Left ventricle myocardium inferior (tissue), 1 donor: Measurements from ENCODE around the gene PROC. TPM values are rescaled to one million over a fixed set of nuclear protein-coding genes. Genes with fewer than 3 reads are reported as not detected.
A peak's percentile ranks its signal among the peaks of the same experiment; 100 is the strongest.

Experiments
- DNase-seq: peaks from one replicate; pipeline ENCODE4 v3.0.0-alpha.2; 2020
- H3K27ac ChIP-seq: fragments of 200-600 bp; replicated peaks from 2 replicates; pipeline ENCODE4 v1.8.0; 2021
- H3K27me3 ChIP-seq: fragments of 200-600 bp; 2 replicates; pipeline ENCODE4 v1.8.0; 2021; ENCODE audit warnings: low read depth
- H3K36me3 ChIP-seq: fragments of 200-600 bp; 2 replicates; pipeline ENCODE4 v1.8.0; 2021
- H3K4me1 ChIP-seq: fragments of 200-600 bp; 2 replicates; pipeline ENCODE4 v1.8.0; 2021
- H3K4me3 ChIP-seq: fragments of 200-600 bp; 2 replicates; pipeline ENCODE4 v1.8.0; 2021; ENCODE audit warnings: mild to moderate bottlenecking, moderate library complexity
- H3K9me3 ChIP-seq: fragments of 200-600 bp; replicated peaks from 2 replicates; pipeline ENCODE4 v1.8.0; 2021
- intact Hi-C: fragments of 100-400 bp; cut with micrococcal nuclease; formaldehyde crosslinking; loops from one replicate; pipeline ENCODE4 v1.11.0; 2022
- long read RNA-seq: library from polyadenylated mRNA; unstranded; transcript quantifications from one replicate; pipeline ENCODE4 v2.0.0, GENCODE V29; 2021
- total RNA-seq: library from RNA; stranded (reverse); fragmentation: NEBNext Ultra II Directional; extraction: Animal tissue kit (Norgen Biotek cat#: 25700); gene quantifications from one replicate; pipeline ENCODE4 v1.2.1, GENCODE V29; 2021
- TF ChIP-seq, protein P1 (sequence below): fragments of 200-600 bp; IDR thresholded peaks from 2 replicates; pipeline ENCODE4 v1.8.0; 2021; ENCODE audit warnings: antibody characterized with exemption, mild to moderate bottlenecking, borderline replicate concordance
- donor health status: DM: no; HTN: yes; CAD: no; lungs with severe emphysema.

The PROC gene
- total RNA-seq = not detected
- long read RNA-seq = 0 reads

DNA sequence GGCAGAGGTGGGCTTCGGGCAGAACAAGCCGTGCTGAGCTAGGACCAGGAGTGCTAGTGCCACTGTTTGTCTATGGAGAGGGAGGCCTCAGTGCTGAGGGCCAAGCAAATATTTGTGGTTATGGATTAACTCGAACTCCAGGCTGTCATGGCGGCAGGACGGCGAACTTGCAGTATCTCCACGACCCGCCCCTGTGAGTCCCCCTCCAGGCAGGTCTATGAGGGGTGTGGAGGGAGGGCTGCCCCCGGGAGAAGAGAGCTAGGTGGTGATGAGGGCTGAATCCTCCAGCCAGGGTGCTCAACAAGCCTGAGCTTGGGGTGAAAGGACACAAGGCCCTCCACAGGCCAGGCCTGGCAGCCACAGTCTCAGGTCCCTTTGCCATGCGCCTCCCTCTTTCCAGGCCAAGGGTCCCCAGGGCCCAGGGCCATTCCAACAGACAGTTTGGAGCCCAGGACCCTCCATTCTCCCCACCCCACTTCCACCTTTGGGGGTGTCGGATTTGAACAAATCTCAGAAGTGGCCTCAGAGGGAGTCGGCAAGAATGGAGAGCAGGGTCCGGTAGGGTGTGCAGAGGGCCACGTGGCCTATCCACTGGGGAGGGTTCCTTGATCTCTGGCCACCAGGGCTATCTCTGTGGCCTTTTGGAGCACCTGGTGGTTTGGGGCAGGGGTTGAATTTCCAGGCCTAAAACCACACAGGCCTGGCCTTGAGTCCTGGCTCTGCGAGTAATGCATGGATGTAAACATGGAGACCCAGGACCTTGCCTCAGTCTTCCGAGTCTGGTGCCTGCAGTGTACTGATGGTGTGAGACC lies at the start of gene PROC:
TSS of gene PROC (plus strand) at position 128 of the 812 bp plus-strand sequence. CDS start 1,516 bp downstream, outside the sequence.
- no peaks in the 10 kb centered on the region for H3K9me3 ChIP-seq
- peaks cover 33% of the 10 kb centered on the region for H3K4me1 ChIP-seq
- H3K27me3 ChIP-seq = peaks cover 72% of the 10 kb centered on the region
- TF ChIP-seq, protein P1, sequence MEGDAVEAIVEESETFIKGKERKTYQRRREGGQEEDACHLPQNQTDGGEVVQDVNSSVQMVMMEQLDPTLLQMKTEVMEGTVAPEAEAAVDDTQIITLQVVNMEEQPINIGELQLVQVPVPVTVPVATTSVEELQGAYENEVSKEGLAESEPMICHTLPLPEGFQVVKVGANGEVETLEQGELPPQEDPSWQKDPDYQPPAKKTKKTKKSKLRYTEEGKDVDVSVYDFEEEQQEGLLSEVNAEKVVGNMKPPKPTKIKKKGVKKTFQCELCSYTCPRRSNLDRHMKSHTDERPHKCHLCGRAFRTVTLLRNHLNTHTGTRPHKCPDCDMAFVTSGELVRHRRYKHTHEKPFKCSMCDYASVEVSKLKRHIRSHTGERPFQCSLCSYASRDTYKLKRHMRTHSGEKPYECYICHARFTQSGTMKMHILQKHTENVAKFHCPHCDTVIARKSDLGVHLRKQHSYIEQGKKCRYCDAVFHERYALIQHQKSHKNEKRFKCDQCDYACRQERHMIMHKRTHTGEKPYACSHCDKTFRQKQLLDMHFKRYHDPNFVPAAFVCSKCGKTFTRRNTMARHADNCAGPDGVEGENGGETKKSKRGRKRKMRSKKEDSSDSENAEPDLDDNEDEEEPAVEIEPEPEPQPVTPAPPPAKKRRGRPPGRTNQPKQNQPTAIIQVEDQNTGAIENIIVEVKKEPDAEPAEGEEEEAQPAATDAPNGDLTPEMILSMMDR = no peak
- intact Hi-C loops = no loop called here
- no peak within 1 kb of the TSS for H3K27ac ChIP-seq
- H3K36me3 ChIP-seq = no peaks in the 10 kb centered on the region
- no peak within 1 kb of the TSS for H3K4me3 ChIP-seq
- no peak for DNase-seq

DNA sequence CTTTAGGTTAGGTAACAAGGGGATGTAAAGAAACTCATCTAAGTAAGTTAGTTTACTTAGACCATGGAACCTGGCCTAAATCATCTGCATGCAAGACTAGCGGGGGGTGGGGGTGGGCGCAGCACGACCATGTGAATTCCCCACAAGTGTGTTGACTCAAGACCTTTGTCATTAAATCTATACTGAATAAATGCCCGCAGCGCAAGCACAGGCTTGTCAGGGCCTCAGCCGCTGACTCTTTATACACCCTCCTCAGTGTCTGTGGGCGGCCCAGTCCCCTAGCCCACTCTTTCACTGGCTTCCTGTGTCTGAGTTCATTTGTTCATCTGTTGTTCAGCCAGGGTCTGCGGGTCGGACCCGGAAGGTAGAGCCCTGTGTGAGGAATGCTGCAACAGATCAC lies 48.2 kb upstream of the PROC start:
- Histone ChIP-seq H3K27ac (no peak overlapping the region), H3K4me1 (peaks cover 62% of the 10 kb centered on the region), H3K27me3 (no peaks in the 10 kb centered on the region), H3K9me3 (peaks cover 32% of the 10 kb centered on the region), H3K4me3 (no peak overlapping the region), H3K36me3 (no peaks in the 10 kb centered on the region)
- TF ChIP-seq, protein P1 = no peak
- no peak for DNase-seq
- intact Hi-C loops = no loop called here

DNA sequence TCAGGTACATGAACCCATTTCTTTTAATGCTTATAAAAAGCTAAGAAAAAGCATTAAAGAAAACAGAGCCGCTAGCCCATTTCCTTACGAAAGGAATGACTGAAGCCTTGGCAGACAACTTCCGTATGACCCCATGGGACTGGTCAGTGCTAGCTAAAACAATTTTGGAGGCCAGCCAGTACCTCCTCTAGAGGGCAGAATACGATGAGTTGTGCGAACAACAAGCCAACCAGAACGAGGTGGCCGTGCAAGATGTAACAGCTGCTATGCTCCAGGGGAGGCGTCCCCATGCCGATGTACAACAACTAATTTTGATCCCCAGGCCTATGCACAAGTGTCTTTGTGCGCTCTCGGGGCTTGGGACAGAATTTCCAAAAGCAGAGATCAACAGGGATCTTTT lies 47.2 kb upstream of the PROC start:
- H3K27ac ChIP-seq = peak overlapping the region; percentile 7
- TF ChIP-seq, protein P1 = peak; percentile 10
- H3K4me1 ChIP-seq = peaks cover 60% of the 10 kb centered on the region
- DNase-seq = peak; percentile 52
- no peak overlapping the region for H3K4me3 ChIP-seq
- no peaks in the 10 kb centered on the region for H3K36me3 ChIP-seq
- intact Hi-C loops = no loop called here
- H3K9me3 ChIP-seq = peaks cover 32% of the 10 kb centered on the region
- no peaks in the 10 kb centered on the region for H3K27me3 ChIP-seq

DNA sequence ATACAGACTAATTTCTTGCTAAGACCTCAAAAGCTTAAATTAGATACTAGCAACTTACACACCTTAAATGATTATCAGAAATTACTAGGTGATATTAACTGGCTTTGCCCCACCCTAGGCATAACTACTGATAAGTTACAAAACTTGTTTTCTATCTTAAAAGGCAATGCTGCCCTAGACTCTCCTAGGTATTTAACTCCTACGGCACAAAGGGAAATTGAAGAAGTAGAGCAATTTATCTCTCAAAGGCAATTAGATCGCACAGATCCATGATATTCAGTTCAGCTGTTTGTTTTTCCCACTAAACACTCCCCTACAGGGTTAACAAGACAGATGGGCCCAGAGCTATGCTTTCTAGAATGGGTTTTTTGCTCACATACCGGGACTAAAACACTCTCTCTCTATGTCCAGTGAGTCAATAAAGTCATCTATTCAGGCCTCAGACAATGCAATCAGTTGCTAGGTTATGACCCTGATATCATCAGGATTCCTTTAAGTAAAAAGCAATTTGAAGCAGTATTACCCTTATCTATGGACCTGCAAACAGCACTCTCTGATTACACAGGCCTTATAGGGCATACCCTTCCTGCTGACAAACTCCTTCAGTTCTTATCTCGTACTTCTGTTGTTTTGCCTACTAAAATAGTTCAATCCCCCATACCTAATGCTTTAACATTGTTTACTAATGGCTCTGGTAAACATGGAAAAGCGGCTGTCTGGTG lies 44.7 kb upstream of the PROC start:
- Histone ChIP-seq H3K27me3 (no peaks in the 10 kb centered on the region), H3K4me1 (peaks cover 54% of the 10 kb centered on the region), H3K4me3 (no peak overlapping the region), H3K9me3 (peaks cover 38% of the 10 kb centered on the region), H3K27ac (no peak overlapping the region), H3K36me3 (peaks cover 3% of the 10 kb centered on the region)
- intact Hi-C loops = no loop called here
- no peak for DNase-seq
- TF ChIP-seq, protein P1 = no peak

DNA sequence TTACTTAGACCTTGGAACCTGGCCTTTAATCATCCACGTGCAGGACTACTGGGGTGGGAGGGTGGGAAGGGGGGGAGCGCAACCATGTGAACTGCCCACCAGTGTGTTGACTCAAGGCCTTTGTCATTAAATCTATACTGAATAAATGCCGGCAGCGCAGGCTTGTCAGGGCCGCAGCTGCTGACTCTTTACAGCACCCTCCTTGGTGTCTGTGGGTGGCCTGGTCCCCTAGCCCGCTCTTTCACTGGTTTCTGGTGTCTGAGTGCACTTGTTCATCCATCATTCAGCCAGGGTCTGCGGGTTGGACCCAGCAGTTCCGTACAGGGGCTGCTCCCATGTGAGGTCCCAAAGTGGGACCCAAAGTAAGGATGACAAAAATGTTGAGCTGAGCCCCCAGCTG lies 42.0 kb upstream of the PROC start:
- intact Hi-C loops = no loop called here
- Histone ChIP-seq H3K27me3 (no peaks in the 10 kb centered on the region), H3K4me3 (no peak overlapping the region), H3K36me3 (peaks cover 3% of the 10 kb centered on the region), H3K4me1 (peaks cover 66% of the 10 kb centered on the region), H3K9me3 (peaks cover 26% of the 10 kb centered on the region), H3K27ac (no peak overlapping the region)
- TF ChIP-seq, protein P1 = no peak
- DNase-seq = no peak
